ENCODE data around the gene REM2. TPM values are rescaled to one million over a fixed set of nuclear protein-coding genes. Genes with fewer than 3 reads are reported as not detected.

REM2 gene
- total and polyA plus RNA-seq, 2 of the 4 experiments (the other 2 are of a cell fraction): under 0.01 to 0.07 TPM

GRCh38 chr14:22900081-22900799, 17.2 kb downstream of the REM2 start (continued):
- TF ChIP-seq CTCF (conservative IDR thresholded peaks at IDR 0.05; ENCODE audit: low read depth, low read length): peak; percentile 74

GRCh38 chr14:22901799-22902198, 18.8 kb downstream of the REM2 start:
- dilution Hi-C loops (cut with HindIII; ENCODE audit: low sequenced_read_pairs, unreplicated experiment) (no loop called here), intact Hi-C loops (cut with micrococcal nuclease) (loop anchor here (2.0 kb wide), 1 partner anchor 79 kb away; no protein-coding TSS in a partner anchor), in situ Hi-C loops (cut with MboI; ENCODE audit: low sequenced_read_pairs) (loop anchor here (5.0 kb wide), 1 partner anchor 344 kb away; no protein-coding TSS in a partner anchor)
- no peak overlapping the region for H2AK5ac ChIP-seq (ENCODE audit: low read depth, low read length)
- H4K8ac ChIP-seq (ENCODE audit: low read depth in 2 of 2, low read length in 2 of 2): no peak overlapping the region
- CTCF ChIA-PET: interaction anchor here (0.5 to 0.7 kb wide), 2 partner anchors 29 to 1213 kb away, joined by 3 read pairs; partner anchors contain the start of genes DCAF11 and NRL
- ATAC-seq (ENCODE audit: low read depth) (no peak), DNase-seq (no peak)
- H3K56ac ChIP-seq (ENCODE audit: extremely low read depth, insufficient read depth, low read length): no peak overlapping the region
- no peak overlapping the region for H3K18ac ChIP-seq (ENCODE audit: low read depth, low read length)
- H4K20me1 ChIP-seq (ENCODE audit: insufficient read depth, low read length): no peaks in the 10 kb centered on the region
- no peak overlapping the region for H3K4ac ChIP-seq (ENCODE audit: low read depth, low read length)
- no peaks in the 10 kb centered on the region for H3K27me3 ChIP-seq (ENCODE audit: control insufficient read depth, insufficient read depth, low read length)
- H3K9me3 ChIP-seq (ENCODE audit: control insufficient read depth, insufficient read depth, low read length): no peaks in the 10 kb centered on the region
- peaks cover 17% of the 10 kb centered on the region for H3K4me1 ChIP-seq (ENCODE audit: control insufficient read depth, insufficient read depth, low read length)
- H2BK15ac ChIP-seq (ENCODE audit: low read depth, low read length): no peak overlapping the region
- no peak overlapping the region for H3K14ac ChIP-seq (replicated peaks; ENCODE audit: low read depth, low read length)
- H3K36me3 ChIP-seq (ENCODE audit: control insufficient read depth, insufficient read depth, low read length): peaks cover 47% of the 10 kb centered on the region
- H2BK120ac ChIP-seq (ENCODE audit: low read depth, low read length): no peak overlapping the region
- no peak overlapping the region for H3K9ac ChIP-seq (ENCODE audit: low read depth, low read length)
- no peak overlapping the region for H2AK9ac ChIP-seq (replicated peaks; ENCODE audit: low read depth, low read length, poor library complexity)
- no peak overlapping the region for H4K5ac ChIP-seq (ENCODE audit: low read depth, low read length)
- POLR2A ChIA-PET (ENCODE audit: unreplicated experiment): no interaction called here
- no peak overlapping the region for H3K23ac ChIP-seq (ENCODE audit: low read depth, low read length)
- no TSS peak for BruUV-seq (replicated peaks)
- H3K4me2 ChIP-seq (ENCODE audit: low read depth, low read length): no peak overlapping the region
- no peak overlapping the region for H4K91ac ChIP-seq (ENCODE audit: insufficient read depth, low read depth, low read length)
- H3K9me1 ChIP-seq (ENCODE audit: insufficient read depth, low read length): peaks cover 14% of the 10 kb centered on the region
- H2BK5ac ChIP-seq (ENCODE audit: low read depth, low read length, poor library complexity, severe bottlenecking): no peak overlapping the region
- H3K27ac ChIP-seq (ENCODE audit: insufficient read depth, low read length): no peak overlapping the region
- no peak overlapping the region for H2AFZ ChIP-seq (replicated peaks; ENCODE audit: low read length, poor library complexity)
- H3K79me1 ChIP-seq (ENCODE audit: low read depth in 1 of 2, low read length in 2 of 2): peaks cover 0 to 19% of the 10 kb centered on the region in 2 experiments; a peak in 3 of 4 replicates
- WGBS, 2 experiments (ENCODE audit: extremely low coverage in 2 of 2, insufficient read length in 1 of 2): no CpG with 5 or more reads among the region's 7 CpGs
- H3K4me3 ChIP-seq (ENCODE audit: insufficient read depth, low read depth, low read length): no peak overlapping the region
- H2BK20ac ChIP-seq (ENCODE audit: low read depth, low read length): no peak overlapping the region
- TF ChIP-seq NFE2L2 (IDR thresholded peaks at IDR 0.05; ENCODE audit: low read depth, low read length): no peak
- no peak for TF ChIP-seq RFX5 (IDR thresholded peaks at IDR 0.05; ENCODE audit: low read depth, low read length)
- no peak for TF ChIP-seq SMC3 (IDR thresholded peaks at IDR 0.05; ENCODE audit: low read depth, low read length)
- TF ChIP-seq MAZ (IDR thresholded peaks at IDR 0.05; ENCODE audit: borderline replicate concordance, low read depth, low read length): no peak
- TF ChIP-seq CEBPB (IDR thresholded peaks at IDR 0.05; ENCODE audit: low read depth, low read length): no peak
- no peak for TF ChIP-seq CTCF (conservative IDR thresholded peaks at IDR 0.05; ENCODE audit: low read depth, low read length)
- no peak for TF ChIP-seq CHD1 (IDR thresholded peaks at IDR 0.05; ENCODE audit: low read depth, low read length)
- TF ChIP-seq MAFK (IDR thresholded peaks at IDR 0.05; ENCODE audit: low read depth, low read length): no peak
- TF ChIP-seq MXI1 (IDR thresholded peaks at IDR 0.05; ENCODE audit: borderline replicate concordance, low read depth, low read length): no peak
- no peak for TF ChIP-seq FOS (IDR thresholded peaks at IDR 0.05; ENCODE audit: low read depth, low read length)
